A673 (cell line): Measurements from ENCODE around the gene DUXB.

Source experiments
- EZH2 ChIP-seq: fragments of 200-600 bp; sonication (generic); IDR thresholded peaks from 2 replicates; pipeline ENCODE4 v1.6.1; 2017; ENCODE audit warnings: borderline replicate concordance, low read depth, mild to moderate bottlenecking, mixed read lengths, antibody characterized with exemption, low read length; ENCODE audit not compliant: poor library complexity, severe bottlenecking
- TF ChIP-seq, protein P1 (sequence below): fragments of 300-800, 200-600 bp; sonication (generic); conservative IDR thresholded peaks from 2 replicates; pipeline ENCODE4 v1.5.1; 2017; ENCODE audit warnings: low read depth, mild to moderate bottlenecking, antibody characterized with exemption, low read length, moderate library complexity, mixed read lengths

DNA sequence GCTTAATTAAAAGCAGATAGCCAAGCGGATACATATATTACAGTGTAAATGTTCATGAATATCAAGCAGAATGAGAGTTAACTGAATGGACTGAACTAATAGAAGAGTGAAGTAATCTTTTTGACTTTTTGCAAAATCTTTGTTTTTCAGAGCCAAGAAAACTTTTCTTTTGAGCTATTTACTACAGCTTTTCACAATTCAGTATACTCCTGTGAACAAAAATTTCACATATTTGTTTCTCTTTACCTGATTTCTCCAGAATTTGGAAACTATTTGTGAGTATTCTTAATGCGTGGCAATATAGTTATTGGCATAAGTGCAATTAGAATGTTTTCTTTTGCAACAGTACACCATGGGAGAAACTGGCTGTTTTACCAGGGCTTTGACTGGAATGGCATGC lies 9.1 kb upstream of the DUXB start:
- TF ChIP-seq EZH2 = no peak
- TF ChIP-seq, protein P1, sequence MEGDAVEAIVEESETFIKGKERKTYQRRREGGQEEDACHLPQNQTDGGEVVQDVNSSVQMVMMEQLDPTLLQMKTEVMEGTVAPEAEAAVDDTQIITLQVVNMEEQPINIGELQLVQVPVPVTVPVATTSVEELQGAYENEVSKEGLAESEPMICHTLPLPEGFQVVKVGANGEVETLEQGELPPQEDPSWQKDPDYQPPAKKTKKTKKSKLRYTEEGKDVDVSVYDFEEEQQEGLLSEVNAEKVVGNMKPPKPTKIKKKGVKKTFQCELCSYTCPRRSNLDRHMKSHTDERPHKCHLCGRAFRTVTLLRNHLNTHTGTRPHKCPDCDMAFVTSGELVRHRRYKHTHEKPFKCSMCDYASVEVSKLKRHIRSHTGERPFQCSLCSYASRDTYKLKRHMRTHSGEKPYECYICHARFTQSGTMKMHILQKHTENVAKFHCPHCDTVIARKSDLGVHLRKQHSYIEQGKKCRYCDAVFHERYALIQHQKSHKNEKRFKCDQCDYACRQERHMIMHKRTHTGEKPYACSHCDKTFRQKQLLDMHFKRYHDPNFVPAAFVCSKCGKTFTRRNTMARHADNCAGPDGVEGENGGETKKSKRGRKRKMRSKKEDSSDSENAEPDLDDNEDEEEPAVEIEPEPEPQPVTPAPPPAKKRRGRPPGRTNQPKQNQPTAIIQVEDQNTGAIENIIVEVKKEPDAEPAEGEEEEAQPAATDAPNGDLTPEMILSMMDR = no peak
